ENCODE results near the gene STPG1. TPM values are rescaled to one million over a fixed set of nuclear protein-coding genes. Genes with fewer than 3 reads are reported as not detected.
"Not testable (repeated sequence)": the region's sequence is repeated elsewhere in the genome, so short reads cannot be mapped to it uniquely, and the experiment has no call there.

The STPG1 gene, protein sequence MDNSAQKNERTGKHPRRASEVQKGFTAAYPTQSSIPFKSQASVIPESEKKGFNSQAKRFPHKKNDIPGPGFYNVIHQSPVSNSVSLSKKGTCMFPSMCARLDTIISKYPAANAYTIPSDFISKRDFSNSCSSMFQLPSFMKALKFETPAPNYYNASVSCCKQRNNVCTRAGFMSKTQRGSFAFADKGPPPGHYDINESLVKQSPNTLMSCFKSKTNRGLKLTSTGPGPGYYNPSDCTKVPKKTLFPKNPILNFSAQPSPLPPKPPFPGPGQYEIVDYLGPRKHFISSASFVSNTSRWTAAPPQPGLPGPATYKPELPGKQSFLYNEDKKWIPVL
- polyA plus RNA-seq (2013, experiment 1 of 2; ENCODE audit: insufficient read length), result 9.5 TPM
- polyA plus RNA-seq (2013, experiment 2 of 2; ENCODE audit: insufficient read length), result 9.6 TPM

- peak; percentile 83 for DNase-seq
These were observed at the start of gene STPG1 for GRCh38 chr1:24413350-24414163. Gene STPG1, minus strand, starts transcription at chr1:24413782. Its CDS starts 12,394 bp downstream, at chr1:24401388.

GRCh38 chr1:24462128-24462527, 48.5 kb upstream of the STPG1 start:
- DNase-seq, result peak; percentile 69

GRCh38 chr1:24459551-24460266, 46.1 kb upstream of the STPG1 start:
- no peak for DNase-seq

GRCh38 chr1:24457866-24458265, 44.3 kb upstream of the STPG1 start:
- DNase-seq, result no peak

- no peak for DNase-seq
These were observed 41.7 kb upstream of the STPG1 start for GRCh38 chr1:24455272-24455671.

DNA sequence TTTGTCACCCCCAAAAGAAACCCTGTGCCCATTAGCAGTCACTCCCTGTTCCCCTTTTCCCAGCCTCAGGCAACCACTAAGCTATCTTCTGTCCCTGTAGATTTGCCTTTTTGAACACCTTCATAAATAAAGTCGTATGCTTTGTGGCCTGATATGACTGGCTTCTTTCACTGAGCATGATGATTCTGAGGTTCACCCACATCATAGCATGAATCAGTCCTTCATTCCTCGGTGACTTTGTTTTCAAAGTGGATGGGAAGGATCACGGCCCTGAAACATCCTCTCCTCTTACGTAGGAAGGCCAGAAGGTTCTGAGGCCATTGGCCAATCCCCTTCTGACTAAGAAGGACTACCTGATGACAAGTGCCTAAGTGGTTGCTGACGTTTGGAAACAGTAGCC, 41.1 kb upstream of the STPG1 start:
- DNase-seq, result no peak

DNA sequence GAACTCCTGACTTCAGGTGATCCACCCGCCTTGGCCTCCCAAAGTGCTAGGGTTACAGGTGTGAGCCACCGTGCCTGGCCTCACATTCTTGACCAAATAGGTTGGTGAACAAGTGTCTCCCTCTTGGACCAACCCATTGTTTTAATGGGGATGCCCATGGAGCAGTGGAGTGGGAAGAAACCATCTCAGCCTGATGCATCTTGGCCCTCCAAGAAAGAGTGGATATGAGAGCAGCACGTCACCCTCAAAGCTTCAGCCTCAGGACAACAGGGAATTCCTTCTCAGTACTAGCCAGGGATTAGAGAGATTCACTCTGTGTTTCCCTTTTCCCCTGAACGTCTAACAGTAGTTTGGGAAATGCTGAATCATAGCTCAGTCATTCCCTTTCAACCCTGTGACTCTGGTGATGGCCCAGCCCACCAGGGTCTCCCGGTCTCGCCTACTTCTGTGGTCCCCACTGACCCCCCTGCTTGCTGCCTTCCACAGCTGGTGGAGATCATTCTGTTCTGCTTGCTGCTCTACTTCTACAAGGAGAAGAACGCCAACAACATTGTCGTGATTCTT, 39.4 kb upstream of the STPG1 start:
- peak; percentile 34 for DNase-seq

DNA sequence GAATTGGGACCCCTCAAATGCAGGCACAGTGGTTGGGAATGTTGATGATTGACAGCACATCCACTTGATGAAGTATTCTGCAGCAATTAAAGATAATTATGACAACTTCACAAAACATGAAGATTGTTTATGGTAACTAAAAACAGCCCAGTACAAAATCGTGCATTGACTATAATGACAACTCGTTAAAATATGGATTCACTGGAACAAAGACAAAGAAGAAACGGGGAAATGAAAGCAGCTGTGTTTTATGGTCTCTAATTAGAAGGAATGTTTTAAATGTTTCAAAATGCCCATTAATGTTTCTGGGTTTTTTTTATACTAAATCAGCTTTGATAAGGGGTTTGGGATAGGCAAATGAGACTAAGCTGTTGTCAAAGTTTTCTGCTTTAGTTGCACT, 38.2 kb upstream of the STPG1 start:
- no peak for DNase-seq

DNA sequence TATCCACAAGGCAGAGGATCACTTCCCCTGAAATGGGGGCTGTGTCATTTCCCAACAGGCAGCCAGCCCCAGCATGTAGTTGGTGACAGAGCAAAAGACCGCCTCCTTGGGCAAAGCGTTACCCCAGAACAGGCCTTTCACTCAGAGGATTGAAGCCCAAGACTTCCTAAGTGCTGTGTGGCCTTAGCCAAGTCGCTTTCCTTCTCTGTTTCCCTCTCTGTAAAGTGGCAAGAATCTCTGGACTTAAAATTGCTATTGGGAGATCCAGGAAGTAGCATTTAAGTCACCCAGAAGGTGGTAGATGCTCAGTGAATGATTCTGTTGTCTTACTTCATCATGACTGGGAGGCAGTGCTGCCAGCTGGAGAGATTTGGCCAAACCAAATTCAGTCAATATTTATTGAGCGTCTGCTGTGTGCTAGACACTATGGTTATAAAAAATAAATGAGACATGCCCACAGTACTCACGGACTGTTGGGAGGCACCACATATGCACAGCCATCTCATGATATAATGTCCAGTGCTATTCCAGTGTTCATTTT, 37.3 kb upstream of the STPG1 start:
- DNase-seq, result no peak

DNA sequence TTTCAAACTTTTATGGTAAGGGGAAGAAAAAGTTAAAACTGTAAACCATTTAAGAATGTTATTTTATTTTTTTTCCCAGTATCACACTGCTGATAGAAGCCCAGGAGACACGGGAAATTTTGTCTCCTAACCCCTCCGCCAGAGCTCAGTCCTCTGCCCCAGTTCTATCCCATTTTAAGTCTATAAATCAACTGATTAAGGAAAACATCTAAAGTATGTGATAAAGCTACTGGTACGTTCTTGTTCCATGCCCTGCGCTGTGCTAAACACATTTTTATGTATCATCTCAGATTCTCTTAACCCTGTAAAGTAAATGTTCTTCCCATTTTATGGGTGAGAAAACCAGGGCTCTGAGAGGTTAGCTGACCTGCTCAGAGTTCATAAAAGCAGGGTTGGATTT, 36.7 kb upstream of the STPG1 start:
- no peak for DNase-seq

- not testable (repeated sequence) for DNase-seq
These were observed 32.9 kb upstream of the STPG1 start for GRCh38 chr1:24446446-24446845.

- DNase-seq, result peak; percentile 18
These were observed 29.7 kb upstream of the STPG1 start for GRCh38 chr1:24443241-24443656.

DNA sequence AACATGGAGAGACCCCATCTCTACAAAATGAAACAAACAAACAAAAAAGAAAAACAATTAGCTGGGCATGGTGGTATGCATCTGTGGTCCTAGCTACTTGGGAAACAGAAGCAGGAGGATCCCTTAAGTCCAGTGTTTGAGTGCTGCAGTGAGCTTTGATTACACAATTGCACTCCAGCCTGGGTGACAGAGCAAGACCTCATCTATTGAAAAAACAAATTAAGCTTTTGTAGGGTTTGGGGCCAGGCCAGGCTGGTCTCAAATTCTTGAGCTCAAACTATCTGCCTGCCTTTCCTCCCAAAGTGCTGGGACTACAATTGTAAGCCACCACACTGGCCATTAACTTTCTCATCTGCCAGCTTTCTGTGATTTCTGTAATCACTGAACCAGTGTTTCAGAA, 29.2 kb upstream of the STPG1 start:
- peak; percentile 17 for DNase-seq

GRCh38 chr1:24441996-24442668, 28.6 kb upstream of the STPG1 start:
- DNase-seq, result no peak

GRCh38 chr1:24441480-24441879, 27.9 kb upstream of the STPG1 start:
- DNase-seq, result no peak

DNA sequence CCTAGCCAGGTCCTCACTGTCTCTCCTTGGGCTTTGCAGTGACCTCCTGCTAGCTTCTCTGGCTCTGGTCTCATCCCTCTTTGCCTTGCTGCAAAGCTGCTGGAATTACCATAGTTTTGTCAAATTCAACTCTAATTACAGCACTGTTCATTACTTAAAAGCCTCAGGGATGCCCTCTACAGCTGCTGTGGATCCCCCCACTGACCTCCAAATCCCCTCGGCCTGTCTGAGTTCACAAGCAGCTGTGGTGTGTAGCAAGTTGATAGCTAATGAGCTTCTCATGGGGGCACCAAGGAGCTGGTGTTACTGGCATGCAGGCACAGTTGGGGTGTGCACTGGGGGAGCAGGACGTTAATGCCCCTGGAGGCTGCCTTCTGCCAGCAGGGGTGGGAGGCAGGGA, 26.9 kb upstream of the STPG1 start:
- no peak for DNase-seq

- DNase-seq, result peak; percentile 71
These were observed 24.9 kb upstream of the STPG1 start for GRCh38 chr1:24438423-24438901.

GRCh38 chr1:24437631-24438396, 24.2 kb upstream of the STPG1 start:
- DNase-seq, result no peak

DNA sequence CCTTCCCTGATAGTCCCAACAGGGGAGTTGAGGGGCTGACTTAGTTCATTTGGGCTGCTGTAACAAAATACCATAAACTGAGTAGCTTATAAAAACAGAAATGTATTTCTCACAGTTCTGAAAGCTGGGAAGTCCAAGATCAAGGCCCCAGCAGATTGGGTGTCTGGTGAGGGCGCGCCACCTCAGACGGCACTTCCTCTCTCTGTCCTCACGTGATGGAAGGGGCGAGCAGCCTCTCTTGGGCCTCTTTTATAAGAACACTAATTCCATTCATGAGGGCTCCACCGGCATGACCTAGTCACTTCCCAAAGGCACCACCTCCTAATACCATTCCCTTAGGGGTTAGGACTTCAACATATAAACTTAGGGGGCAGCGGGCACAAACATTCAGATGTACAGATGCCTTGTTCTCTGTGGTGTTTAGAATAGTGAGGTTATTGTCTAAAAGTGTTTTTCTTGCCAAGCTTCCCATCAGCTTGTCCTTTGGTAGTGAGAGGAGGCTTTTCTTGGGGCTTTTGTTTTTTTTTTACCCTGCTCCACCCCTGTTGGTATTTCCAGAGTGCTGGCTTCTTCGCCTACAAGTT, 22.3 kb upstream of the STPG1 start:
- DNase-seq, result no peak

DNA sequence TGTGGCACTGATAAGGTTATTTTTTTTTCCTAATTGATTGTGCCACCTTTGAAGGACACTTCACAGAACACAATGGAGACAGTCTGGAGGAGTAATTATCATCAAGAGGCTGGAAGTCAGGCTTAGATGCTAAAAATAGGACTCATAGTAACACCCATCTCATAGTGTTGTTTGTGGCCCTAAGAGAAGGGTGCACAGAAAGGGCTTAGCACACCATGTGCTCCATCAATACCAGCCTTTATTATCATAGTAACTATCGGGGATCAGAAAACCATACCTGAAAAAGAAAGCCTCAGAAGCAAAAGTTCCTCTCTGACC, 13.9 kb upstream of the STPG1 start:
- DNase-seq, result no peak

All from fibroblast of skin of scalp (primary cell).